HepG2 (cell line): ENCODE results near the gene AKAP6.

Experiments used
- ATF1 ChIP-seq: IDR thresholded peaks from 2 replicates; pipeline ENCODE4 v1.6.1; 2016; ENCODE audit warnings: mild to moderate bottlenecking, control low read depth
- CREB3 ChIP-seq: sonication (generic); formaldehyde crosslinking; IDR thresholded peaks from 2 replicates; pipeline ENCODE4 v1.5.0; 2020; ENCODE audit warnings: missing genetic modification reagents
- CTCF ChIP-seq: sonication (generic); formaldehyde crosslinking; IDR thresholded peaks from 2 replicates; pipeline ENCODE4 v1.5.0; 2020; ENCODE audit warnings: mild to moderate bottlenecking, missing genetic modification reagents, moderate library complexity
- EP300 ChIP-seq, 3 experiments: sonication (generic) in 1 of 3; formaldehyde crosslinking in 1 of 3; IDR thresholded peaks; 2 replicates each; pipeline versions ENCODE4 v1.5.1 to v1.6.1; 2011 to 2020; ENCODE audit warnings: low read depth in 2 of 3, low read length in 2 of 3, borderline replicate concordance in 1 of 3, improper control_type of control experiment in 1 of 3, mild to moderate bottlenecking in 1 of 3, missing genetic modification reagents in 1 of 3, moderate library complexity in 1 of 3
- HBP1 ChIP-seq: IDR thresholded peaks from 2 replicates; pipeline ENCODE4 v1.6.1; 2016; ENCODE audit warnings: low read depth, control low read depth
- MTF2 ChIP-seq: sonication (generic); formaldehyde crosslinking; IDR thresholded peaks from 2 replicates; pipeline ENCODE4 v1.5.0; 2020; ENCODE audit warnings: missing genetic modification reagents, borderline replicate concordance
- NBN ChIP-seq: fragments of 450-650 bp; conservative IDR thresholded peaks from 2 replicates; pipeline ENCODE4 v1.6.1; 2017
- RBAK ChIP-seq: sonication (generic); formaldehyde crosslinking; IDR thresholded peaks from 2 replicates; pipeline ENCODE4 v1.5.1; 2020; ENCODE audit warnings: mild to moderate bottlenecking, missing genetic modification reagents
- SIN3A ChIP-seq: IDR thresholded peaks from 2 replicates; pipeline ENCODE4 v1.6.1; 2011; ENCODE audit warnings: low read depth, mild to moderate bottlenecking, control low read depth, low read length, borderline replicate concordance
- SMYD3 ChIP-seq: sonication (generic); formaldehyde crosslinking; IDR thresholded peaks from 2 replicates; pipeline ENCODE4 v1.8.1; 2023; ENCODE audit warnings: mild to moderate bottlenecking, missing genetic modification reagents
- SUZ12 ChIP-seq: fragments of 150-350 bp; IDR thresholded peaks from 2 replicates; pipeline ENCODE4 v1.6.1; 2014; ENCODE audit warnings: low read depth, low read length
- THAP11 ChIP-seq: IDR thresholded peaks from 2 replicates; pipeline ENCODE4 v1.6.1; 2016; ENCODE audit warnings: missing biosample characterization, missing genetic modification reagents
- U2AF2 ChIP-seq: fragments of 200-400 bp; formaldehyde crosslinking; IDR thresholded peaks from 2 replicates; pipeline ENCODE4 v1.6.1; 2017; ENCODE audit warnings: low read depth, mild to moderate bottlenecking, low read length
- ZNF3 ChIP-seq: IDR thresholded peaks from 2 replicates; pipeline ENCODE4 v1.7.0; 2017; ENCODE audit warnings: inconsistent platforms

GRCh38 chr14:32779840-32780239, 450.7 kb downstream of the AKAP6 start:
- TF ChIP-seq SIN3A (no peak), SMYD3 (CRISPR knock-in tag) (no peak), THAP11 (no peak), MTF2 (CRISPR knock-in tag) (no peak), RBAK (CRISPR knock-in tag) (no peak), CREB3 (CRISPR knock-in tag) (no peak), ZNF3 (CRISPR knock-in tag) (no peak), EP300 (IDR thresholded peaks at IDR 0.05; ENCODE audit: low read depth in 2 of 2, low read length in 2 of 2) (no peak), EP300 (CRISPR knock-in tag; IDR thresholded peaks at IDR 0.05; ENCODE audit: borderline replicate concordance) (no peak), U2AF2 (no peak), HBP1 (CRISPR knock-in tag) (no peak), CTCF (CRISPR knock-in tag) (no peak), NBN (no peak), SUZ12 (no peak), ATF1 (CRISPR knock-in tag) (no peak)
